Measurements from ENCODE around the gene GPSM1. TPM values are rescaled to one million over a fixed set of nuclear protein-coding genes. Genes with fewer than 3 reads are reported as not detected.
A peak's percentile ranks its signal among the peaks of the same experiment; 100 is the strongest.

GPSM1 gene
- total RNA-seq, 1 experiment from 2014 or later, result 24.7 TPM

GRCh38 chr9:136282272-136282861 lies 45.0 kb upstream of the GPSM1 start:
- no peak for DNase-seq
- Histone ChIP-seq H3K27ac (ENCODE audit: insufficient read length, low read depth, low read length) (no peak overlapping the region), H3K56ac (ENCODE audit: insufficient read length, low read depth, low read length) (no peak overlapping the region), H2AK5ac (ENCODE audit: insufficient read length, low read length) (no peak overlapping the region), H2BK120ac (ENCODE audit: low read depth, low read length, poor library complexity, severe bottlenecking) (no peak overlapping the region), H2AFZ (ENCODE audit: low read length) (no peak overlapping the region), H3K9ac (ENCODE audit: extremely low read depth, insufficient read length, low read length) (no peak overlapping the region), H3K4me2 (ENCODE audit: insufficient read depth, insufficient read length, low read length) (no peak overlapping the region), H3K23me2 (ENCODE audit: insufficient read length, low read depth, low read length, poor library complexity, severe bottlenecking) (peaks cover 3% of the 10 kb centered on the region), H3K79me2 (ENCODE audit: insufficient read depth, low read length) (no peaks in the 10 kb centered on the region), H2BK15ac (ENCODE audit: low read depth, low read length) (no peak overlapping the region), H3K23ac (ENCODE audit: insufficient read length, low read depth, low read length) (no peak overlapping the region), H4K91ac (ENCODE audit: insufficient read length, low read depth, low read length) (no peak overlapping the region), H4K8ac (replicated peaks; ENCODE audit: insufficient read length, low read depth, low read length) (no peak overlapping the region), H3T11ph (ENCODE audit: low read length) (no peak overlapping the region), H3K27me3 (ENCODE audit: insufficient read depth, low read length) (no peaks in the 10 kb centered on the region), H3K4ac (ENCODE audit: low read depth, low read length) (no peak overlapping the region), H2BK12ac (ENCODE audit: insufficient read length, low read depth, low read length) (no peak overlapping the region), H3K79me1 (ENCODE audit: insufficient read depth, low read depth, low read length, poor library complexity, severe bottlenecking) (no peaks in the 10 kb centered on the region), H3K18ac (ENCODE audit: insufficient read length, low read depth, low read length) (no peak overlapping the region), H4K5ac (ENCODE audit: insufficient read length, low read depth, low read length) (no peak overlapping the region), H3K9me3 (ENCODE audit: control insufficient read depth, low read depth, low read length) (no peaks in the 10 kb centered on the region), H2BK20ac (ENCODE audit: low read depth, low read length, poor library complexity, severe bottlenecking) (no peak overlapping the region), H2BK5ac (ENCODE audit: insufficient read length, low read length) (no peak overlapping the region), H3K14ac (ENCODE audit: insufficient read depth, low read length) (no peak overlapping the region), H4K20me1 (ENCODE audit: control insufficient read depth, insufficient read depth, insufficient read length) (no peaks in the 10 kb centered on the region), H3K4me1 (ENCODE audit: insufficient read depth, low read length) (no peaks in the 10 kb centered on the region)
- H3K9me3 Mint-ChIP-seq, result peaks cover 0 to 3% of the 10 kb centered on the region in 2 experiments; a peak in 2 of 5 replicates
- peaks cover 7% of the 10 kb centered on the region for H3K27me3 Mint-ChIP-seq (ENCODE audit: low read depth)
- H3K4me1 Mint-ChIP-seq, result peaks cover 4 to 7% of the 10 kb centered on the region in 2 experiments; a peak in 2 of 4 replicates
- no peak for TF ChIP-seq CTCF (conservative IDR thresholded peaks at IDR 0.05)
- peak overlapping the region in 1 of 3 experiments; percentile 74; a peak in 1 of 7 replicates for H3K27ac Mint-ChIP-seq
- WGBS (ENCODE audit: extremely low coverage, insufficient read length, low lambda C conversion rate), result no CpG with 5 or more reads among the region's 14 CpGs
- no peak overlapping the region for H3K4me3 Mint-ChIP-seq
- no peaks in the 10 kb centered on the region for H3K36me3 Mint-ChIP-seq (ENCODE audit: insufficient read depth in 1 of 3, low read depth in 3 of 3)
